Right atrium auricular region (tissue), 2 donors: Measurements from ENCODE around the gene RSAD1. TPM values are rescaled to one million over a fixed set of nuclear protein-coding genes. Genes with fewer than 3 reads are reported as not detected.

Experiments
- DNase-seq: peaks from one replicate; pipeline ENCODE4 v3.0.0-alpha.2; 2019; ENCODE audit warnings: low spot score
- H3K27ac ChIP-seq, 2 donors: fragments of 200-600 bp; sonication (generic); 1 replicate in 1 of 2; 2 replicates in 1 of 2; pipeline ENCODE4 v1.5.1; 2016 to 2019
- H3K27me3 ChIP-seq, 2 donors: fragments of 200-600 bp; sonication (generic); one replicate each; pipeline versions ENCODE4 v1.5.1 to v1.6.0; 2017 to 2019
- H3K36me3 ChIP-seq: fragments of 200-600 bp; sonication (generic); one replicate; pipeline ENCODE4 v1.5.1; 2016
- H3K4me1 ChIP-seq, 2 donors: fragments of 200-600 bp; sonication (generic); one replicate each; pipeline versions ENCODE4 v1.5.1 to v1.6.0; 2017 to 2019
- H3K4me3 ChIP-seq, 2 donors: fragments of 200-600 bp; sonication (generic); 1 replicate in 1 of 2; 2 replicates in 1 of 2; pipeline ENCODE4 v1.5.1; 2017 to 2019; ENCODE audit warnings: mild to moderate bottlenecking in 1 of 2, moderate library complexity in 1 of 2
- H3K9me3 ChIP-seq, 2 donors: fragments of 200-600 bp; sonication (generic); one replicate each; pipeline ENCODE4 v1.5.1; 2019
- CTCF ChIP-seq, 2 donors: fragments of 200-600 bp; sonication (generic); IDR thresholded peaks; one replicate each; pipeline ENCODE4 v1.5.1; 2019; ENCODE audit warnings: antibody characterized with exemption in 2 of 2
- total RNA-seq, 2 donors: library from RNA; depleted of rRNA; stranded (reverse); fragments of >200 nt; gene quantifications; one replicate each; pipeline ENCODE4 v1.1.0, GENCODE V29; 2016

RSAD1 gene
- total RNA-seq, 2 donors from 2014 or later: 19.1 to 19.3 TPM

GRCh38 chr17:50476545-50477315, 1.9 kb upstream of the RSAD1 start:
- H3K4me1 ChIP-seq: peaks cover 0 to 18% of the 10 kb centered on the region in 2 donors
- H3K9me3 ChIP-seq: no peaks in the 10 kb centered on the region
- H3K27ac ChIP-seq: no peak overlapping the region
- no peak for TF ChIP-seq CTCF (IDR thresholded peaks at IDR 0.05)
- DNase-seq: no peak
- no peak overlapping the region for H3K4me3 ChIP-seq
- H3K27me3 ChIP-seq: no peaks in the 10 kb centered on the region
- no peaks in the 10 kb centered on the region for H3K36me3 ChIP-seq

- no peak for DNase-seq
- no peak for TF ChIP-seq CTCF (IDR thresholded peaks at IDR 0.05)
- peak overlapping the region in 1 of 2 donors; percentile 69 for H3K4me3 ChIP-seq
These were observed 684 bp upstream of the RSAD1 start for GRCh38 chr17:50477976-50478375.

GRCh38 chr17:50479522-50480141, 972 bp downstream of the RSAD1 start:
- no peaks in the 10 kb centered on the region for H3K27me3 ChIP-seq
- peaks cover 21% of the 10 kb centered on the region for H3K36me3 ChIP-seq
- peak overlapping the region; percentile 83 to 88 for H3K27ac ChIP-seq
- peak; percentile 40 to 54 for TF ChIP-seq CTCF (IDR thresholded peaks at IDR 0.05)
- H3K4me1 ChIP-seq: peaks cover 0 to 31% of the 10 kb centered on the region in 2 donors
- H3K9me3 ChIP-seq: no peaks in the 10 kb centered on the region
- H3K4me3 ChIP-seq: peak overlapping the region; percentile 69 to 74
- peak; percentile 84 for DNase-seq

More at GRCh38 chr17:50477976-50478375, 684 bp upstream of the RSAD1 start:
- Histone ChIP-seq H3K36me3 (peaks cover 5% of the 10 kb centered on the region), H3K27ac (peak overlapping the region; percentile 83 to 88), H3K4me1 (peaks cover 0 to 27% of the 10 kb centered on the region in 2 donors), H3K27me3 (no peaks in the 10 kb centered on the region), H3K9me3 (no peaks in the 10 kb centered on the region)

- no peaks in the 10 kb centered on the region for H3K9me3 ChIP-seq
- no peak overlapping the region for H3K4me3 ChIP-seq
- no peaks in the 10 kb centered on the region for H3K27me3 ChIP-seq
- no peak for DNase-seq
- H3K36me3 ChIP-seq: peaks cover 27% of the 10 kb centered on the region
- H3K27ac ChIP-seq: peak overlapping the region in 1 of 2 donors; percentile 83
- no peak for TF ChIP-seq CTCF (IDR thresholded peaks at IDR 0.05)
- peaks cover 0 to 31% of the 10 kb centered on the region in 2 donors for H3K4me1 ChIP-seq
These were observed 1.6 kb downstream of the RSAD1 start for GRCh38 chr17:50480142-50480764.

GRCh38 chr17:50480854-50481490, 2.3 kb downstream of the RSAD1 start:
- Histone ChIP-seq H3K9me3 (no peaks in the 10 kb centered on the region), H3K4me3 (no peak overlapping the region), H3K36me3 (peaks cover 33% of the 10 kb centered on the region), H3K27ac (peak overlapping the region in 1 of 2 donors; percentile 79), H3K27me3 (no peaks in the 10 kb centered on the region), H3K4me1 (peaks cover 0 to 31% of the 10 kb centered on the region in 2 donors)
- DNase-seq: no peak
- no peak for TF ChIP-seq CTCF (IDR thresholded peaks at IDR 0.05)
